ENCODE results near the gene GREB1.

DNA sequence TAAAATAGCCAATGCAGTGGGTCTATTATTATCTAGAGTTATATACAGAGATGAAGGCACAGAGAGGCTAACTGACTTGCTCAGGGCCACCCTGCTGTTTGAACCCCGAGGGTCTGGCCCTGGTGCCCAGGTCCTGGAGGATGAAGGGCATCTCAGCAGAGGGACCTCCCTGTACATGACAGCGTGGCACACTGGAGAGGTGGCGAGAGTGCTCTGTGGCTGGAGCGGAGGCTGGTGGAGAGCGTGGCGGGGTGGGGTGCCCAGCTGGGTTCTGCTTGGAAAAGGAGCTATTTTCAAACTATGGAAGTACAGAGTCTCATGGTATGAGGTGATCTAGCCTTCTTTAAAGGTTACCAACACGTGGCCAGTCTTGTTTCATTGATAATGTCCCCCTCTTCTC, 35.8 kb downstream of the GREB1 start:
- TF ChIP-seq EZH2 (IDR thresholded peaks at IDR 0.05; ENCODE audit: borderline replicate concordance, insufficient read depth, low read depth, low read length, poor library complexity, severe bottlenecking) = no peak
- TF ChIP-seq, protein P1, sequence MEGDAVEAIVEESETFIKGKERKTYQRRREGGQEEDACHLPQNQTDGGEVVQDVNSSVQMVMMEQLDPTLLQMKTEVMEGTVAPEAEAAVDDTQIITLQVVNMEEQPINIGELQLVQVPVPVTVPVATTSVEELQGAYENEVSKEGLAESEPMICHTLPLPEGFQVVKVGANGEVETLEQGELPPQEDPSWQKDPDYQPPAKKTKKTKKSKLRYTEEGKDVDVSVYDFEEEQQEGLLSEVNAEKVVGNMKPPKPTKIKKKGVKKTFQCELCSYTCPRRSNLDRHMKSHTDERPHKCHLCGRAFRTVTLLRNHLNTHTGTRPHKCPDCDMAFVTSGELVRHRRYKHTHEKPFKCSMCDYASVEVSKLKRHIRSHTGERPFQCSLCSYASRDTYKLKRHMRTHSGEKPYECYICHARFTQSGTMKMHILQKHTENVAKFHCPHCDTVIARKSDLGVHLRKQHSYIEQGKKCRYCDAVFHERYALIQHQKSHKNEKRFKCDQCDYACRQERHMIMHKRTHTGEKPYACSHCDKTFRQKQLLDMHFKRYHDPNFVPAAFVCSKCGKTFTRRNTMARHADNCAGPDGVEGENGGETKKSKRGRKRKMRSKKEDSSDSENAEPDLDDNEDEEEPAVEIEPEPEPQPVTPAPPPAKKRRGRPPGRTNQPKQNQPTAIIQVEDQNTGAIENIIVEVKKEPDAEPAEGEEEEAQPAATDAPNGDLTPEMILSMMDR (IDR thresholded peaks at IDR 0.05) = no peak

Data from B cell (primary cell).